GM21360 (cell line): ENCODE data around the gene PFDN5.
"Not testable (repeated sequence)": the region's sequence is repeated elsewhere in the genome, so short reads cannot be mapped to it uniquely, and the experiment has no call there.

ENCODE experiments used
- ATAC-seq: cut with Tn5 transposase; IDR thresholded peaks from one replicate; pipeline ENCODE4 v1.9.1; 2021; ENCODE audit warnings: mild to moderate bottlenecking, moderate library complexity; ENCODE audit not compliant: unreplicated experiment

The PFDN5 gene

DNA sequence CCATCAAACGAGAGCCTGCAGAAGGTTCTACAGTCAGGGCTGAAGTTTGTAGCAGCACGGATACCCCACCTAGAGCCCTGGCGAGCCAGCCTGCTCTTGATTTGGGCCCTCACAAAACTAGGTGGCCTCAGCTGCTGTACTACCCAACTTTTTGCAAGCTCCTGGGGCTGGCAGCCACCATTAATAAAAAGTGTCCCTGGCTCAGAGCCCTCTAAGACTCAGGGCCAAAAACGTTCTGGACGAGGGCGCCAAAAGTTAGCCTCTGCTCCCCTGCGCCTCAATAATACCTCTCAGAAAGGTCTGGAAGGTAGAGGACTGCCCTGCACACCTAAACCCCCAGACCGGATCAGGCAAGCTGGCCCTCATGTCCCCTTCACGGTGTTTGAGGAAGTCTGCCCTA is 8.9 kb upstream of the PFDN5 start:
- no peak for ATAC-seq

DNA sequence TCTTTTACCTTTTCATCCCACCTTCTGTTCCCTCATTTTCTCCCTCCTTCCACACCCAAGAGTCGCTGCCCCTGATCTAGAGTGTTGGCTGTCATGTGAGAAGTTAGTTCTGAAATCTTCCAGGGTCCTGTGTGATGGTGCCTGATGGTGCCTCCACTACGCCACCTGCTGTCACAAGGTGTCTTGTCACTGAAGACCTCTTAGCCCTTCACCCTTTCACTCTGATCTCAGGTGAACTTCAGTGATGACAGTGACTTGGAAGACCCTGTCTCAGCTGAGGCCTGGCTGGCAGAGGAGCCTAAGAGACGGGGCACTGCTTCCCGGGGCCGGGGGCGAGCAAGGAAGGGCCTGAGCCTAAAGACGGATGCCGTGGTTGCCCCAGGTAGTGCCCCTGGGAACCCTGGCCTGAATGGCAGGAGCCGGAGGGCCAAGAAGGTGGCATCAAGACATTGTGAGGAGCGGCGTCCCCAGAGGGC is 7.6 kb upstream of the PFDN5 start:
- ATAC-seq: no peak

DNA sequence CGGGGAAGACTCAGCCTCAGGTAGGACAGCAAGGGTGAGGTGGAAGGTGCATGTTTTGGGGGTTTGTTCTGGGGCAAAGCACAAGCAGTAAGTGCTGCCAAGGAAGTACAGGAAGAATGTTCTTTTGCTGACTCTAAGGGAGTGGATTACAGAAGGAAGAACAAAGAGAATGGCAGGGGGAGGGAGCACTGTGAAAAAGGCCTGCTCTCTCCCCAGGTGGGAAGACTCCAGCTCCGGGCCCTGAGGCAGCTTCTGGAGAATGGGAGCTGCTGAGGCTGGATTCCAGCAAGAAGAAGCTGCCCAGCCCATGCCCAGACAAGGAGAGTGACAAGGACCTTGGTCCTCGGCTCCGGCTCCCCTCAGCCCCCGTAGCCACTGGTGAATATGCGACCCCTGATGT is 7.0 kb upstream of the PFDN5 start:
- ATAC-seq: no peak

- no peak for ATAC-seq
These were observed 5.5 kb upstream of the PFDN5 start for GRCh38 chr12:53289891-53290290.

DNA sequence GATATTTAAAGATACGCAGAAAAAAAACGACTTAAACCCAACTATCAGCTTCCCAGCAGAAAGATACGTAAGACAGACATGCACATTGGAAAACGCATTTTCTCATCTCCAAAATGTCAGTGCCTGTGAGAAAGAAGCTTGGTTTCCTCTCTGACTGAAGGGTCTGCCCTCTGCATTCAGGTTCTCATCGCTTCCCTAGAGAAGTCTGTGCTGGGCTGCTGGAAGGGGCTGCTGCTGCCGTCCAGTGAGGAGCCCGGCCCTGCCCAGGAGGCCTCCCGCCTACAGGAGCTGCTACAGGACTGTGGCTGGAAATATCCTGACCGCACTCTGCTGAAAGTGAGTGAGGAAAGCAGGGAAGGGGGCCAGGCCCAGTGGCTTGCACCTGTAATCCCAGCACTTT is 4.7 kb upstream of the PFDN5 start:
- no peak for ATAC-seq

DNA sequence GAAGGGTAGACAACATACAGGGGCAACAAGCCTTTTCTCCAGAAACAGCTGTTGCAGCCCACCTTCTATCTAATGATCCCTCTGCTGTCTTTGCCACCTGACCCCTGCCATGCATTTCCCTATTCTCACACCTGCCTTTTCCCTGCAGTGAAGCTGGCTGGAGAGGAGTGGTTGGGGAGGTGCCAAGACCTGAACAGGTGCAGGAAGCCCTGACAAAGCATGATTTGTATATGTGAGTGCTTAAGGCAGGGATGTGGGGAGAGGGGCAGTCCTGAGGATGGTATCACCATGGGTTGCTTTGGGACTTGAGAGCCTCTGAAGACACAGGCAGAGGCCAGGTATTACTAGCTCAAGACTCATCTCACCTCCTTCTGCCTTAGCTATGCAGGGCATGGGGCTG is 2.9 kb upstream of the PFDN5 start:
- ATAC-seq: no peak

GRCh38 chr12:53295891-53296219 is 513 bp downstream of the PFDN5 start:
- ATAC-seq: no peak

DNA sequence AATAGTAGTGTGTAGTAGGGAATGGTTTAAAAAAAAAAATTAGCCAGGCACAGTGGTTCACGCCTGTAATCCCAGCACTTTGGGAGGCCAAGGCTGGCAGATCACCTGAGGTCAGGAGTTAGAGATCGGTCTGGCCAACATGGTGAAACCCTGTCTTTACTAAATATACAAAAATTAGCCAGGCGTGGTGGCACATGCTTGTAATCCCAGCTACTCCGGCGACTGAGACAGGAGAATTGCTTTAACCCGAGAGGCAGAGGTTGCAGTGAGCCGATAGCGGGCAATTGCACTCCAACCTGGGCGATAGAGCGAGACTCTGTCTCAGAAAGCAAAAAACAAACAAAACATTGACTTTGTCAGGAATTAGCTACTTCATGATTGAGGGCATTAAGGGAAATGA is 1.8 kb downstream of the PFDN5 start:
- not testable (repeated sequence) for ATAC-seq

DNA sequence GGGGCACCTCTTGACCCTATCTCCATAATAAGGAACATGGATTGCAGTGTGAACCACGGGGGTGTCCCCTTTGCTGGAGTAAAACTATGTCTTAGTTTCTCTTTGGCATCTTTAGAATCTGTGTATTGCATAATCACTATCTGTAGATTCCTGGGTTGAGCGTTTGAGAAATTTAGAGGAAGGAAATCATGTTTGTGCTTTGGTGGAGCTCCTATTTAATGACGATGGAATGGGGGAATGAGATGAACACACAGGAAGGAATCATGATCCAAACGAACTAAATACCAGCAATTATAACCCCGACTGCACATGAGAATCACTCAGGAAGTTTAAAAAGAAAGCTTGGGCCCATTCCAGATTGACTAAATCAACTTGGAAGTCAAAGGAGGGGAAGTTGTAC is 2.8 kb downstream of the PFDN5 start:
- ATAC-seq: no peak

DNA sequence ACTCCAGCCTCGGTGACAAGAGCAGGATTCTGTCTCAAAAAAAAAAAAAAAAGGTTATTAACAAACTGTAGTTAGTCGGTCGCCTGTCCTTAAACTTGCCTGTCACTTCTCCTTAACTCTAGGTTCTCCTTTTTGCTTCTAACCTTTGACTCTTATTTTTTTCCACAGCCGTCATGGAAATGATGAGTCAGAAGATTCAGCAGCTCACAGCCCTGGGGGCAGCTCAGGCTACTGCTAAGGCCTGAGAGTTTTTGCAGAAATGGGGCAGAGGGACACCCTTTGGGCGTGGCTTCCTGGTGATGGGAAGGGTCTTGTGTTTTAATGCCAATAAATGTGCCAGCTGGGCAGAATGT is 3.7 kb downstream of the PFDN5 start:
- ATAC-seq: no peak

DNA sequence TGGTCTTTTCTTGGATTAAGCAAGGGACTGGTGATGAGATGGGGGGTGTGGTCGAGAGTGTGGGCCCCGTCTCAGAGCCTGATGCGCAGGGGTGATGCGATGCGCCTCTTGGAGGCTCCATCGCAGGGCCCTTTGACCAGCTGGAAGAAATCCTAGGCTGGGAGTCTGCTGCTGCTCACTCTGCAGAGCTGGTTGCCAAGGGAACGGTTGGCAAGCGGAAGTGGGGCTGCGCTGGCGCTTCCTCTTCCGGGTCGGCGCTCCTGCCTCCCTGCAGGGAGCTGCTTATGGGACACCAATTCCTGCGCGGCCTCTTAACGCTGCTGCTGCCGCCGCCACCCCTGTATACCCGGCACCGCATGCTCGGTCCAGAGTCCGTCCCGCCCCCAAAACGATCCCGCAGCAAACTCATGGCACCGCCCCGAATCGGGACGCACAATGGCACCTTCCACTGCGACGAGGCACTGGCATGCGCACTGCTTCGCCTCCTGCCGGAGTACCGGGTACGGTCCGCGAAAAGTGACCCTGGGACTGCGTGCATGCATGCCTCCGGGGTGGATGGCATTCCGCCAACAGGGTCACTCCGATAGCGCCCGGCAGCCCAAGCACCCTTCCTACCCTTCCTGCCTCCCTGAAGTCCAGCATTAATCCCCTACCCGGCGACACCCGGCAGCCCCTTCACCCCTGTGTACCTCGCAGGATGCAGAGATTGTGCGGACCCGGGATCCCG is 4.3 kb downstream of the PFDN5 start, which contains the start of gene MYG1:
Gene MYG1 (plus strand): TSS at position 242 of the 727 bp plus-strand sequence. CDS start 43 bp downstream, at position 285.
- ATAC-seq: peak; percentile 52

DNA sequence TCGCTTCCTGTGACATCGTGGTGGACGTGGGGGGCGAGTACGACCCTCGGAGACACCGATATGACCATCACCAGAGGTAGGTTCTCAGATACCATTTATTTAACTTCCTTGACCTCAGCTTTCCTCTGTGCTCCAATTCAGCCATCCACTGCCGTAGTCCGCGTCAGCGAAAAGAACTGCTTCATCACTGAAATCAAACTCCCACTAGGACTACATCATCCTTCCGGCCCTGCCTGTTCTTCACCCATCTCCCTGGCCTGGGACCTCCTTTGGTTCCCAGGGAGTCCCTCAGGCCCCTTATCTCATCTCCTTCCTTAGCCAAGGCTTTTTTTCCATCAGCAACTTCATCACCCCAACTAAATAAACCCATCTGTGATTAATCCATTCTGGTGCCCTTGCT is 4.8 kb downstream of the PFDN5 start:
- no peak for ATAC-seq

GRCh38 chr12:53302903-53303302 is 7.6 kb downstream of the PFDN5 start:
- ATAC-seq: no peak

- no peak for ATAC-seq
These were observed 11.5 kb downstream of the PFDN5 start for GRCh38 chr12:53306826-53307225.

- ATAC-seq: no peak
These were observed 12.9 kb downstream of the PFDN5 start for GRCh38 chr12:53308276-53308675.

DNA sequence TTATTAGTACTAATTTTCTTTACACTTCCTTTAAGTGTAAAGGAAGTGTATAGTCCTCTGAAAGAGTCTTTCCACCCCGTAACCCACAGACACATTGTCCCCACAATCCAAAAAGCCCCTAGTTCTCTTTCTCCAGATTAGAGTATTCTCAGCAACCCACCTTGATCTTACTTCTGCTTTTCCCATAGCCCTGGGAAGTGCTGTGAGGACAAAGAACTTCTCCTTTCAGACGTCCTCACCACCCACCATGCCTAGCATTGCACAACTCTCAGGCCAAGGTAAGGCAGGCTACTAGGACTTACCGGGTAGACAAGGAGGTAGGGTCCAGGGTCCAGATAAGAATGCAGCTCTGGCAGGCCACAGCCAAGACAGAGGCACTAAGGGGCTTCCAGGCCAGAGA is 18.7 kb downstream of the PFDN5 start:
- ATAC-seq: no peak

DNA sequence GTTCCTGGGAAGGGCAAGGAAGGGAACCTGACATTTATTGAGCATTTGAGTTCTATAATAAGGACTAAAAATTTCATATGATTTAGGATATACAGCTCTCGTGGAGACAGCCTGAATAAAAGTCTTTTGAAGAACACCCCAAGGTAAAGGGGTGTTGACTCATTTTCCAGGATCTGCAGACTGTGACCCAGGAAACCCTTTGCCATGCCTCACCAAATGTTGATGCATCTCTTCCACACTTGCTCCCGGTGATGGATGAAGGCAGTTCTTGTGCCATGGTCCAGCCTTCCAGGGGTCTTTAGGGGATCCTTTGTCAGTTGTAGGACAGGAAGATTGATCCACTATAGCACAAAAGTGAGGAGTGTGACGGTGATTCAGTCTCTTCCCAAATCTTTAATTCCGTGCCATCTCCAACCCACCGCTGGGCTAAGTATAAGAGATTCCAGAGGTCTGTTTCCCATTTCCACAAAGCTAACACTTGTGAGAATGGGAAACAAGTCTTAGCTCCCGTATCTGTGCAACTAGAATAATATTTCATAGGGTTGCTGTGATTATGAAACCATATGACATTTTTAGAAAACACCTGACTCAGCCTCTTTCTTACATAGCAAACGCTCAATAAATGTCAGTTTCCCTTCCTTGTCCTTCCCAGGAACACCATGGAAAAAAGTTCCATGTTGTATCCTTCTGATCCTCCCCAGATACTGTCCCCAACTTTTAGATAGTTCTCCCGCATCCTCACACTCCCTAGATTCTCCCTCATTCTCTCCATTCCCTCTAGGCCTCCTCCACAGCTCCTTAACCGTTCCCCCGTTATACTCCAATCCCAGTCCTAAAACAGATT is 25.2 kb downstream of the PFDN5 start:
- ATAC-seq: no peak

DNA sequence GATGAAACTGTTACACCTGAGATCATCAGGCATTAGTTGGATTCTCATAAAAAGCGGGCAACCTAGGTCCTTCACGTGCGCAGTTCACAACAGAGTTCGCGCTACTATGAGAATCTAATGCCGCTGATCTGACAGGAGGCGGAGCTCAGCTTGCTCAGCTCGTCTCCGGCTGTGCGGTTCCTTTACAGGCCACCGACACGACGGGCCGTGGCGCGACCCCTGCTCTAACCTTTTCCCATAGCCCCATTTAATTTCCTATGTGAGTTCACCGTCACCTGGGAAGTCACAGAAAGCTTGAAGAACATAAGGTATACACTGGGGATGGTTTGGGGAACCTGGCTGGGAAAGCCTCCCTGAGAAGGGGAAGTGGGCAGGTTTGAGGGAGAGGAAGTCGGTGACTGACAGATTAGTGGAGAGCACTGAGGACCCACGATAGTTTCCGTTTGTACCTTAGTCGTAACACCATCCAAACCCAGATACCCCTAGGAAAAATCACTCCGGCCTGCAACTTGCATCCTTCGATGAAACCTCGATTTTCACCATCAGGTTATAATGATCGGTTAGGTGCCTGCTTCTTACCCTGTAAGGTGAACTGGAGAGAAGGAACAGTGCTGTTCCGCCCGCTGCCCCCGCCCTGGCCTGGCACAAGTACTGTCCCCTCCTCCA is 28.9 kb downstream of the PFDN5 start:
- peak; percentile 16 for ATAC-seq

DNA sequence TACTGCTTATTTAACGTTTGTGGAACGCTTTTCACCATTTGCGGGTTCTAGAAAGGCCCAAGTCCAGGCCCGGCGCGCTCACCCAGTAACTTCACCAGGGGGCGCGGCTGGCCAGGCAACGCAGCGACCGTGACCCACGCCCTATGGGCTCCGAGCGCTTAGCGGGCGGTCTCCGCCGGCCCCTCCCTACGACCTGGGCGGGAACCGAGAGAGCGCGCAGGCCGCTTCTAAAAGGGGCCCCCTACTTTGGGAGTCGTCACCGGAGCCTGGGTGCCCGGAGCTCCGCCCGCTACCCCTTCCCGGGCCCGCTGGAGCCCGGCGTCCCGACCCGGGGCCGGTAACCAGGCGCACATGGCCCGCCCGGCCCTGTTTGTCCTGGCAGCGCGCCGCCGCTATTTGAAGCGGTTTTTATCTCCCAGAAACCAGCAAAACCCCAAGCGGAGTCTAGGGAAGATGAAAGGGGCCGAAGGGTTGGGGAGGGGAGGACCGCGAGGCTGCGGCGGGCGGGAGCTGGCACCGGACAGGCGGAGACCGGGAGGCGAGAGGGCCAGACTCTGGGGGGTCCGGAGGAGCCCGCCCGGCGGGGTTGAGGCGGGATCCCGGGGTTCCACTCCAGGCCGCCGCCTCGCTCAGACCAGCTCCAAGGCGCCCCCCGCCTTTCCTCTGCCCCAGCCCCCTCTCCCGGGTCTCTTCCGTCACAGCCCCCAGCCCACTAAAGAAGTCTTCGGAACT is 29.6 kb downstream of the PFDN5 start:
- ATAC-seq: peak; percentile 45

DNA sequence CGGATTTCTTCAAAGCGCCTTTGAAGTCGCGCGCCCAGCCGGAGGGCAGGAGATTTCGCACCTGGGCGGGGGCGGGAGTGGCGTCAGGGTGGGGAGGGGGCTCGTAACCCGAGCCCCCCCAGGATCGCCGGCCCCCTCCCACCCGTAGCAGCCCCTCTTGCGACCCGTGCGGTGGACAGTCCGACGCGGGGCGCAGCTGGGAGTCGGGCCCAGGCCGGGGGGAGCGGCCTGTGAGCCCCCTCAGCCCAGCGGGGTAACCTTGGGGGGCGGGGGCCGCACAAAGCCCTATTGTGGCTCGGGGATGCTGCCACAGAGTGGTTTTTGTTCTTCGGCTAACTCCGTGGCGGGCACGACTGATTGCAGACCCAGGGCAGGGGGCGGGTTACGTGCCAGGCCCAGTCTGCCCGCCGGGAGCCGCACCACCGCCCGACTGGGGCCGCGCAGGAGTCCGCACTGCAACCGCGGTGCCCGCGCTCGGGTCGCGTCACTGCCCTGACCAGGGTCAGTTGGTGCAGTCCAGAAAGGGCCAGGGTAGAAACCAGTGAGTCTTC is 30.2 kb downstream of the PFDN5 start:
- no peak for ATAC-seq
